Measurements from ENCODE around the gene PLD1. TPM values are rescaled to one million over a fixed set of nuclear protein-coding genes. Genes with fewer than 3 reads are reported as not detected.
"Not testable (repeated sequence)": the region's sequence is repeated elsewhere in the genome, so short reads cannot be mapped to it uniquely, and the experiment has no call there.

The PLD1 gene
- total RNA-seq, 1 donor from 2014 or later, result 81.0 TPM

DNA sequence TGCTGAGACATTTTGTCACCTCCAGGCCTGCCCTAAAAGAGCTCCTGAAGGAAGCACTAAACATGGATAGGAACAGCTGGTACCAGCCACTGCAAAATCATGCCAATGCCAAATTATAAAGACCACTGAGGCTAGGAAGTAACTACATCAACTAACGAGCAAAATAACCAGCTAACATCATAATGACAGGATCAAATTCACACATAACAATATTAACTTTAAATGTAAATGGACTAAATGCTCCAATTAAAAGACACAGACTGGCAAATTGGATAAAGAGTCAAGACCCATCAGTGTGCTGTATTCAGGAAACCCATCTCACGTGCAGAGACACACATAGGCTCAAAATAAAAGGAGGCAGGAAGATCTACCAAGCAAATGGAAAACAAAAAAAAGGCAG lies 183.5 kb downstream of the PLD1 start:
- not testable (repeated sequence) for DNase-seq (ENCODE audit: low read depth, low spot score)

DNA sequence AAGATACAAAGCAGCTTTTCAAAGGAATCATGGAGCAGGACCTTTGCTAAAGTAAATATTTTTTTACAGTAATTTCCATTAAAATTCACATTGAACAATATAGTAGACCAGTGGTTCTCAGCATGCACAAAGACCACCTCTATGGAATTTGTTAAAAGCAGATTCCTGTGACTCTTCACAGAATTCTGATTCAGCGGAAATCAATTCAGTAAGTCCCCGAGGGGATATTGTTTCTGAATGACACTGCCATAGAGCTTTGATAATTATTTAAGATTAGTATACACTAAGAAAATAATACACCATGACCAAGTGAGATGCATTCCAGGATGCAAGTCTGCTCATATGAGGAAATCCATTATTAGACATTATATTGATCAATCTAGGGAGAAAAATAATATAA lies 188.2 kb downstream of the PLD1 start:
- no peak for DNase-seq (ENCODE audit: low read depth, low spot score)

DNA sequence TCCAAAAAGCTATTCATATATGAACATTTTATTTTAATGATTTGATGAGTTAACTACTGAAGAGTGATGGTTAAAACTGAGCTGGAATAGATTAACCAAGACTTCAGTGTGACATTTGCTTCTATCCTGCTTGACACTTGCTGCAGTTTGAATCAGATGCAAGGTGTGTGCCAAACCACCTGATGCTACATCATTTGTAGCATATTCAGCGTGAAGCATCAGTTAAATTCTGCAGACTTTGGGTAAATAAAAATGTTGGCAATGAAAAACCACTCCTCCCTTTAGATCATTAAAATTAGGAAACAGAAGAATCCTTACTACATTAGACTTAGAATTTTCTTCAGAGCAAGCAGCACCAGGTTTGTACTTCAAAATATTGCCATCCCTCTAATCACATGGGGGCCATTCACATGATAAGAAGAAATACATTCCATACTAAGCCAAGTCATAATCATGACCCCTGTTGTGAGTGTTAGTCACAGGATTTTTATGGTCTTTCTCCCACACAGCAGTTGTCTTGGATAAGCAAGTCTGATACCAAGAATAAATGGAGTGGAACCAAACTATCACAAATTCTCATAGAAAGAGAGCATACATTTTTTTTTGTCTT lies 189.4 kb downstream of the PLD1 start:
- no peak for DNase-seq (ENCODE audit: low read depth, low spot score)

GRCh38 chr3:171616798-171617197 lies 193.5 kb downstream of the PLD1 start:
- DNase-seq (ENCODE audit: low read depth, low spot score), result no peak

GRCh38 chr3:171615686-171616085 lies 194.6 kb downstream of the PLD1 start:
- no peak for DNase-seq (ENCODE audit: low read depth, low spot score)

- DNase-seq (ENCODE audit: low read depth, low spot score), result no peak
Observed at GRCh38 chr3:171615281-171615680, 195.0 kb downstream of the PLD1 start.

GRCh38 chr3:171614318-171614921 lies 195.9 kb downstream of the PLD1 start:
- DNase-seq (ENCODE audit: low read depth, low spot score), result no peak

- no peak for DNase-seq (ENCODE audit: low read depth, low spot score)
Observed at GRCh38 chr3:171607452-171607851, 202.8 kb downstream of the PLD1 start.

- no peak for DNase-seq (ENCODE audit: low read depth, low spot score)
Observed at GRCh38 chr3:171606151-171606751, 204.0 kb downstream of the PLD1 start.

- no peak for DNase-seq (ENCODE audit: low read depth, low spot score)
Observed at GRCh38 chr3:171604370-171604769, 205.9 kb downstream of the PLD1 start.

- DNase-seq (ENCODE audit: low read depth, low spot score), result no peak
Observed at GRCh38 chr3:171602072-171602471, 208.2 kb downstream of the PLD1 start.

DNA sequence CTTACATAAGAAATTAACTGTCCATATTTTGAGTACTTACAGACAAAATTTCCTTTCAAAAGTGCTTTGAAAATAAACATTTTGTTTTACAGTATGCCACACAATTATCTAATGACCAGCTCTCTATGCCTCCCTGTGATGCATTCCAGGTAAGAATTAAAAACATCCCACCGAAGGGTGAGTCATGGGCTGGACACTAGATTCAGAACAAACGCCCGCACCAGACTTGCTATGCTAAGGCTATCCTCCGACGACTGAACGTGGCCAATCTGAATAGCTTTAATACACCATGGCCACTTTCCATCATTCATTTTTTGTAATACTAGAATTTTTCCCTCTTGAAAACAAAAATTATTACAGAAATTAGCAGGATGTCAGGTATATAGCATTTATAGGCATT lies 210.3 kb downstream of the PLD1 start:
- no peak for DNase-seq (ENCODE audit: low read depth, low spot score)

DNA sequence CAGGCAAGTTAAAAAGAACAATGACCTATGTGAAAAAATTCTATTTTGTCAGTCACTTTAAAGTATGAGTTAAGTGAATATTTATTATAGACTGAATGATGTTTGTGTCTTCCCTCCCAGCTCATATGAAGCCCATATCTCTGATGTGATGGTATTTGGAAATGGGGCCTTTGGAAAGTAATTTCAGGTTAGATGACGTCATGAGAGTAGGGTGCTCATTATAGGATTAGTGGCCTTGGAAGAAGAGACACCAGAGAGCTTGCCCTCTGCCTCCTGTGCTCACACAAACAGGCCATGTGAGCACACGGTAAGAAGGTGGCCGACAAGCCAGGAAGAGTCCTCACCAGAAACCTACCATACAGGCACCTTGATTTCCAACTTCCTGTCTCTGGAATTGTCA lies 211.3 kb downstream of the PLD1 start:
- no peak for DNase-seq (ENCODE audit: low read depth, low spot score)

DNA sequence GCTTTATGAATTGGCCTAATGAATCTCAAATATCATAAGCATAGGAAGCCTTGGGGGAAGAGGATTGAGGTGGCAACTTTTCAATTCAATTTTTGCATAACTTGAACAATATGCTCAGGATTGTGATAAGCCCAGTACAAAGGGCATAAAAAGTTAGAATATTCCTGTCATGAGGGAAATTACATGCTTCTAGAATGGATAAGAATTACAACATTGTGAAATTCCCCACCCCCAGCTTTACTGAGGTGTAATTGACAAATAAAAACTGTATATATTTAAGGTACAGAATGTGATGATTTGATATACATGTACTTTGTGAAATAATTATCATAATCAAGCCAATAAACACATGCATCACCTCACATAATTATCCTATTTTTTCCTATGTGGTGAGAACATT lies 217.5 kb downstream of the PLD1 start:
- no peak for DNase-seq (ENCODE audit: low read depth, low spot score)

DNA sequence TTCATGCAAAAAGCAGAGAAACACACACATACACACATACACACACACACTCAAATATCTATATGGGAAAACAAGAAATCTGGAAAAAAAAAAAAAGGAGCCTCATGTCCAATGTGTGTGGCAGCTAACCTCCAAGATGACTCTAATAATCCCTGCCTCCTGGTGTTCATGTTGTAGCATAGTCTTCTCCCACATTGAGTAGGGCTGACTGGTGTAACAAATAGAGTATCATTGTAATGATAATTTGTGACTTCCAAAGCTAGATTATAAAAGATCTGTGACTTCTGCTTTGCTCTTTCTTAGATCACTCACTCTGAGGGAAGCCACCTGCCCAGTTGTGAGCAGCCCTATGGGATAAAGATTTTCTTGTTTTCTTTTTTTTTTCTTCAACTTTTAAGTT lies 219.2 kb downstream of the PLD1 start:
- no peak for DNase-seq (ENCODE audit: low read depth, low spot score)

DNA sequence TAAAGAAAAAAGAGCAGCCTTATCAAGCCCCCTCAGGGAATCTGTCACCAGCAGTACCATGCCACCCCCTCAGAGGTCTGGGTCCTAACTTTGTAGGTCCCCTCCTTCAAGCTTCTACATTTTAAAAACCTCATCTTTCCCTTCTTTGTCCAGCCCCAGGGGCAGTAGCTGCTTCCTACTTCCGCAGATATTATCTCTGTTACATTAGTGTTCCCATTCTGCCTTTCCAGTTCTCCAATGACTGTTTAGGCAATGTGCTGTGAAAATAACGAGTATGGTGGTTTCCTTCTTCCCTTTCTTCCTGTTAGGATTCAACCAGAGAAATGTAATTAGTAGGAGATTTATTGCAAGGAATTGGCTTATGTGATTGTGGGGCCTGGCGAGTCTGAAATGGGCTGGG lies 224.0 kb downstream of the PLD1 start:
- no peak for DNase-seq (ENCODE audit: low read depth, low spot score)

GRCh38 chr3:171585039-171585438 lies 225.2 kb downstream of the PLD1 start:
- DNase-seq (ENCODE audit: low read depth, low spot score), result no peak

- DNase-seq (ENCODE audit: low read depth, low spot score), result no peak
Observed at GRCh38 chr3:171584100-171584499, 226.2 kb downstream of the PLD1 start.

GRCh38 chr3:171574556-171575240 lies 235.6 kb downstream of the PLD1 start:
- no peak for DNase-seq (ENCODE audit: low read depth, low spot score)

- no peak for DNase-seq (ENCODE audit: low read depth, low spot score)
Observed at GRCh38 chr3:171569571-171570132, 240.6 kb downstream of the PLD1 start.

DNA sequence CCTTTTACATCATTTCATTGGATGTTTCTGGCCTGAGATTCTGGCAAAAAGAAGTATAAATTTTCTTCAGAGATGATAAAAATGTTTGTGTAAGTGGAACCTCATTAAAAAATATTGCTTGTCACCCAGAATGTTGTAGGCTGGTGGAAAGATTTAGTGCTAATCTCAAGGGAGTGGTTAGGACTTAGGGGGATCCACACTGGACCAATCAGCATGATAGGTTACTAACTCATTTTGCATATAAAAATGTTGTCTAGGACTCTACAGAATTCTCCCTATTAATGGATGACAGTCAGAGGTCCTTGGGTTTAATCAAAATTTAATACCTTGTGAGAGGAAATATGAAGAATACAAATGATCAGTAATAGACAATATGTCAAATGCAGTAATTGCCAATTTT lies 241.5 kb downstream of the PLD1 start:
- no peak for DNase-seq (ENCODE audit: low read depth, low spot score)

- no peak for DNase-seq (ENCODE audit: low read depth, low spot score)
Observed at GRCh38 chr3:171566803-171567422, 243.4 kb downstream of the PLD1 start.

Data from pulmonary artery endothelial cell (primary cell).